ENCODE results near the gene ZBTB47.

The ZBTB47 gene

GRCh38 chr3:42672515-42672914 is 19.0 kb downstream of the ZBTB47 start:
- no peak for TF ChIP-seq ZFX (IDR thresholded peaks at IDR 0.05)
- no peak for TF ChIP-seq CTCF (conservative IDR thresholded peaks at IDR 0.05)
- no peak overlapping the region for H3K27ac ChIP-seq

GRCh38 chr3:42673082-42673481 is 19.6 kb downstream of the ZBTB47 start:
- no peak overlapping the region for H3K27ac ChIP-seq
- TF ChIP-seq CTCF (conservative IDR thresholded peaks at IDR 0.05) (no peak), ZFX (IDR thresholded peaks at IDR 0.05) (no peak)

- TF ChIP-seq CTCF (conservative IDR thresholded peaks at IDR 0.05) (no peak), ZFX (IDR thresholded peaks at IDR 0.05) (no peak)
- no peak overlapping the region for H3K27ac ChIP-seq
Observed at GRCh38 chr3:42674146-42674545, 20.6 kb downstream of the ZBTB47 start.

- no peak overlapping the region for H3K27ac ChIP-seq
- TF ChIP-seq ZFX (IDR thresholded peaks at IDR 0.05) = no peak
- no peak for TF ChIP-seq CTCF (conservative IDR thresholded peaks at IDR 0.05)
Observed at GRCh38 chr3:42675909-42676308, 22.4 kb downstream of the ZBTB47 start.

GRCh38 chr3:42678447-42678846 is 24.9 kb downstream of the ZBTB47 start:
- TF ChIP-seq ZFX (IDR thresholded peaks at IDR 0.05) = no peak
- no peak for TF ChIP-seq CTCF (conservative IDR thresholded peaks at IDR 0.05)
- H3K27ac ChIP-seq = no peak overlapping the region

- TF ChIP-seq ZFX (IDR thresholded peaks at IDR 0.05) (no peak), CTCF (conservative IDR thresholded peaks at IDR 0.05) (no peak)
- H3K27ac ChIP-seq = no peak overlapping the region
Observed at GRCh38 chr3:42680271-42680670, 26.8 kb downstream of the ZBTB47 start.

GRCh38 chr3:42680806-42681205 is 27.3 kb downstream of the ZBTB47 start:
- no peak for TF ChIP-seq CTCF (conservative IDR thresholded peaks at IDR 0.05)
- TF ChIP-seq ZFX (IDR thresholded peaks at IDR 0.05) = no peak
- no peak overlapping the region for H3K27ac ChIP-seq

All from C4-2B (cell line).